Pericardium fibroblast (primary cell): Measurements from ENCODE around the gene CALCR. TPM values are rescaled to one million over a fixed set of nuclear protein-coding genes. Genes with fewer than 3 reads are reported as not detected.

ENCODE experiments used
- total RNA-seq: library from RNA; depleted of rRNA; stranded (reverse); fragments of >200 nt; gene quantifications from 2 replicates; pipeline ENCODE4 v1.2.3, GENCODE V29; 2015

Gene CALCR
- total RNA-seq: not detected in 2 replicates

GRCh38 chr7:93574646-93575554, at the start of gene CALCR:
Gene CALCR (minus strand): TSS chr7:93574724. CDS start chr7:93486981, 87,743 bp downstream.

